Measurements from ENCODE around the gene USP21.
A peak's percentile ranks its signal among the peaks of the same experiment; 100 is the strongest.

The USP21 gene

DNA sequence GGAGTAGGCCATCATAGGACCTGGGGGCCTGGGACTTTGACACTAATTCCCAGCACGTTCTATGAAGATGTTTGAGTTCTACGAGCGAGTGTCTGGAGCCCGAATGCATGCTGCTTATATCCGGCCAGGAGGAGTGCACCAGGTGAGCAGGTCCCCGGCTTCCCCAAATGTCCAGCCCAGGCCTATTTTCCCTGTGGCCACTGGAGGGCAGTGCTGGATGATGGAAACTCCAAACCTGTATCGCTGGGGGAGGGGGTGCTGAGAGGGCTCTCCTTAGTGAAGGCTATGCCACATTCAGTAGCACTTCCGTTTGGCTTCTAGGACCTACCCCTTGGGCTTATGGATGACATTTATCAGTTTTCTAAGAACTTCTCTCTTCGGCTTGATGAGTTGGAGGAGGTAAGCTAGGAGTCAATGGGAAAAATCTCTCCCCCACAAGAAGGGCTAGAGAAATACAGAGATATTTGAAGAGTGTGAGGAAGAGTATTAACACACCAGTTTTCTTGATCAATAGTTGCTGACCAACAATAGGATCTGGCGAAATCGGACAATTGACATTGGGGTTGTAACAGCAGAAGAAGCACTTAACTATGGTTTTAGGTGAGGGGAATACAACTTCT lies 50.6 kb downstream of the USP21 start:
- peak; percentile 43 to 45 for DNase-seq (ENCODE audit: low read depth in 1 of 2, low spot score in 1 of 2)

DNA sequence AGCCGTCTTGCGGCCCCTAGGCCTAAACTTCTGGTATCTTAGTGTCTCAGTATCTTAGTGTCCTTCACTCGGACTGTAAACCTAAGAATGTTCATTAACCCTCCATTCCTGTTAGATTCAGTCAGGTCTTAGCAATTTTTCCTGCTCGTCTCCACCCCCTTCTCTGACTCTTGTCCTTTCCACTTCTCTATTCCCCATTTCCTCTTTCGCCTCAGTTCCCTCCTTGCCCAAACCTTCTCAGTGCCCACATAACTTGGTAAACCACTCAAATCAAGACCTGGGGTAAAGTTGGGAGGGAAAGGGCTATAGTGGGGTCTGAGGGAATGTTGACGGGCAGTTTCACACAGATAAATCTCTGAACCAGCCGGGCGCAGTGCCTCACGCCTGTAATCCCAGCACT lies 55.1 kb downstream of the USP21 start:
- no peak for DNase-seq (ENCODE audit: low read depth in 1 of 2, low spot score in 1 of 2)

DNA sequence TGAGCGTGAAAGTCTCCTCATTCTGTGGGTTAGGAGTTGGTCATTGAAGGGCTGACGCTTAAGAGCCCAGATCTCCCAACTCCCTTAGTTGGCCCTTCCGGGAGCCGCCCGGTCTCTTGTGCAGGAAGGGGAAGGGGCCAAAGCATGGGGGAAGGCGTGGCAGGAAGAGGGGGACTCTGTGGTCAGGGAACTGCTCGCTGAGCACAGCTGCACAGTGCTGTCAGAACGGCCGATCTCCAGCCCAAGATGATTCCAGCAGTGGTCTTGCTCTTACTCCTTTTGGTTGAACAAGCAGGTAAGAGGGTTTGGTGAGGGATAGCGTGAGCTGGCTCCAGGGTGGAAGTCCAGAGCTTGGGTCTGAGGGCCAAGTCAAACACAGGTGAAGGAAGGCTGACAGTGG lies 55.8 kb downstream of the USP21 start, which contains the start of gene FCER1G:
TSS of gene FCER1G (plus strand) at position 220 of the 400 bp plus-strand sequence. CDS start at position 247, 27 bp downstream.
- no peak for DNase-seq (ENCODE audit: low read depth in 1 of 2, low spot score in 1 of 2)
